Fibroblast of lung (primary cell): Measurements from ENCODE around the gene IFT81.

ENCODE experiments used
- EZH2 ChIP-seq: IDR thresholded peaks from 2 replicates; pipeline ENCODE4 v1.5.1; 2012; ENCODE audit warnings: low read length, control low read depth, mild to moderate bottlenecking; ENCODE audit errors: missing control alignments
- TF ChIP-seq, protein P1 (sequence below), 2 donors: IDR thresholded peaks in 1 of 2; conservative IDR thresholded peaks in 1 of 2; 1 replicate in 1 of 2; 2 replicates in 1 of 2; pipeline ENCODE4 v1.5.1; 2011 to 2012; ENCODE audit warnings: low read length in 2 of 2, control low read depth in 1 of 2, inconsistent platforms in 1 of 2, low read depth in 1 of 2, mild to moderate bottlenecking in 1 of 2

DNA sequence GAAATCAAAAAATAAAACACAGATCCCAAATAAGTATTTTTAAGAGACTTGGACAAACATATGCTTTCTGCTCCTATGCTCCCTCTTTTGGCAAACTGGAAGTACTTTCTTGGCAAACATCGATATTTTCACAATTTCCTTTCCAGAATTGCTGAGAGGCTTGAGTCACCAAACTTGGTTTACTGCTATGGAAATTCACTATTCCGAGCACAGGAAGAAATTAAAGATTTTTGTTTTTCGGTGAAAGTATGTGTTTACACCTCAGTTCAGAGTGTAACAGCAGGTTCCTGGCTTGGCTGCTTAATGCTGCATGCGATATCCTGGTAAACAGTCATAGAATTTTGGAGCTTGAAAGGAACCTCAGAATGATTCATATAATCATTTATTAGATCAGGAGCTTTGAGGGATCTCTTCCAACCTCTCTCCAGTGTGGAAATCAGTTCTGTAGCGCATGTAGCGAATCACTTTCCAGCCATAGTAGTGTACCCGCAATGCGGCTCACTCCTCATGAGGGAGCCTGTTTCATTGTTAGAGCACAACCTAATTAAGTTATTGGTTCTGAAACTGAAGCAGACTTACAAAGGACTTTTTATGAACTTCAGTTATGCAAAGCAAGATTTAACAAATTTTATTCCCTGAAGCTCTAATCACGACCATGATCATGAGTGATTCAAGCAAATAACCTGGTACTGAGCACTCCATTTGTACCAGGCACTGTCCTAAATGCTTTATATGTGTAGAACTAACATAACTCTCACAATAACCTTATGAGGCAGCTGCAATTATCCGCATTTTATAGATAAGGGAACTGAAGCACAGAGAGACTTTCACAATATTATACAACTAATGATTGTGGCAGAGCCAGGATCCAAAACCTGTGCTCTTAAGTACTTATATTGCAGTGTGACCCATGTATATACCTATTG, 100.5 kb downstream of the IFT81 start:
- TF ChIP-seq, protein P1, sequence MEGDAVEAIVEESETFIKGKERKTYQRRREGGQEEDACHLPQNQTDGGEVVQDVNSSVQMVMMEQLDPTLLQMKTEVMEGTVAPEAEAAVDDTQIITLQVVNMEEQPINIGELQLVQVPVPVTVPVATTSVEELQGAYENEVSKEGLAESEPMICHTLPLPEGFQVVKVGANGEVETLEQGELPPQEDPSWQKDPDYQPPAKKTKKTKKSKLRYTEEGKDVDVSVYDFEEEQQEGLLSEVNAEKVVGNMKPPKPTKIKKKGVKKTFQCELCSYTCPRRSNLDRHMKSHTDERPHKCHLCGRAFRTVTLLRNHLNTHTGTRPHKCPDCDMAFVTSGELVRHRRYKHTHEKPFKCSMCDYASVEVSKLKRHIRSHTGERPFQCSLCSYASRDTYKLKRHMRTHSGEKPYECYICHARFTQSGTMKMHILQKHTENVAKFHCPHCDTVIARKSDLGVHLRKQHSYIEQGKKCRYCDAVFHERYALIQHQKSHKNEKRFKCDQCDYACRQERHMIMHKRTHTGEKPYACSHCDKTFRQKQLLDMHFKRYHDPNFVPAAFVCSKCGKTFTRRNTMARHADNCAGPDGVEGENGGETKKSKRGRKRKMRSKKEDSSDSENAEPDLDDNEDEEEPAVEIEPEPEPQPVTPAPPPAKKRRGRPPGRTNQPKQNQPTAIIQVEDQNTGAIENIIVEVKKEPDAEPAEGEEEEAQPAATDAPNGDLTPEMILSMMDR (conservative IDR thresholded peaks at IDR 0.05 in 1 of 2, IDR thresholded peaks at IDR 0.05 in 1 of 2; ENCODE audit: low read depth in 1 of 2, low read length in 2 of 2): peak; percentile 64 to 84
- TF ChIP-seq EZH2: no peak
